GM23248 (cell line): Measurements from ENCODE around the gene MYLK2.

Experiments used
- EZH2 ChIP-seq: fragments of 200-600 bp; sonication (generic); IDR thresholded peaks from 2 replicates; pipeline ENCODE4 v1.6.1; 2018; ENCODE audit warnings: antibody characterized with exemption, mild to moderate bottlenecking; ENCODE audit not compliant: insufficient read depth, poor library complexity, severe bottlenecking
- EZH2phosphoT487 ChIP-seq: fragments of 200-600 bp; sonication (generic); IDR thresholded peaks from 2 replicates; pipeline ENCODE4 v1.6.1; 2018; ENCODE audit warnings: antibody characterized with exemption, moderate library complexity, mild to moderate bottlenecking, low read depth; ENCODE audit not compliant: insufficient read depth

DNA sequence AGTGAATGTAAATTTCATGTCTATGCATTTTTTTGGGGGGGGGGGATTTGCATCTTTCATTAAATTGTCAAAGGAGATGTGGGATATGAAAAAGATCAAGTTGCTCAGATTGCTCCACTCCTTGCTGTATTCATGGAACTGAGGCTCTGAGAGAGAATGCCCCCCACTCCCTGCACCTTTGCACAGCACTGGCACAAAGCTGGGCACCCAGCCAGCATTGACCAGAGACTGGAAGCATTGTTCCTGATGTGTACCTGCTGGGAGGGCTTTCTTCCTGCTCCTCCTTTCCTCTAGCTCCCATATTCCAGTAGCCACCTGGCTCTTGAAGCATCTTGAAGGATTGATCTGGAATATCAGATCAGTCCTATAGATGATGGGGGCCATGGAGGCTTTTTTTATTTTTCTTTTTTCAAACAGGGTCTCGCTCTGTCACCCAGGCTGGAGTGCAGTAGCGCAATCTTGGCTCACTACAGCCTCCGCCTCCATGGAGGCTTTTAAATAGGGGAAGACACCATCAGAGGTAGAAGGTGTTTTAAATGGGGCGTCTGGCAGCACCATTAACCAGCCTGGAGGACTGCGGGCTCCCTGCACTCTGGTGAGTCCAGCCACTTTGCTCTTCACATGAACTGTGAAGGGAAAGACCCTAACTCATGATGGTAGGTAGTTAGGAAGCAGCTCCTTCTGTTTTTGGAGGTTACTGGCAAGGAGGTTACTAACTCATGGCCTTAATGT lies 40.3 kb downstream of the MYLK2 start:
- no peak for TF ChIP-seq EZH2
- TF ChIP-seq EZH2phosphoT487 = no peak
